Hepatocyte (in vitro differentiated cells): ENCODE data around the gene TMEM143. TPM values are rescaled to one million over a fixed set of nuclear protein-coding genes. Genes with fewer than 3 reads are reported as not detected.

ENCODE experiments used
- DNase-seq: peaks from one replicate; pipeline ENCODE4 v3.0.0-alpha.2; 2016; ENCODE audit warnings: low spot score
- H2AFZ ChIP-seq: fragments of 200-600 bp; sonication (generic); 2 replicates; pipeline ENCODE4 v1.6.0; 2016; ENCODE audit warnings: antibody characterized with exemption, mild to moderate bottlenecking
- H3K27ac ChIP-seq: fragments of 200-600 bp; sonication (generic); 2 replicates; pipeline ENCODE4 v1.5.1; 2016; ENCODE audit warnings: mild to moderate bottlenecking
- H3K27me3 ChIP-seq: fragments of 200-600 bp; sonication (generic); 2 replicates; pipeline ENCODE4 v1.6.1; 2016
- H3K36me3 ChIP-seq: fragments of 200-600 bp; sonication (generic); replicated peaks from 2 replicates; pipeline ENCODE4 v1.5.1; 2016; ENCODE audit warnings: low read depth; ENCODE audit not compliant: insufficient read depth
- H3K4me1 ChIP-seq: fragments of 200-600 bp; sonication (generic); 2 replicates; pipeline ENCODE4 v1.5.1; 2016; ENCODE audit warnings: mild to moderate bottlenecking, moderate library complexity; ENCODE audit not compliant: insufficient read depth
- H3K4me2 ChIP-seq: fragments of 200-600 bp; sonication (generic); 2 replicates; pipeline ENCODE4 v1.6.0; 2016
- H3K4me3 ChIP-seq: fragments of 200-600 bp; sonication (generic); 2 replicates; pipeline ENCODE4 v1.5.1; 2016; ENCODE audit warnings: mild to moderate bottlenecking
- H3K79me2 ChIP-seq: fragments of 200-600 bp; sonication (generic); 2 replicates; pipeline ENCODE4 v1.6.0; 2017; ENCODE audit warnings: mild to moderate bottlenecking
- H3K9me2 ChIP-seq: fragments of 200-600 bp; sonication (generic); replicated peaks from 2 replicates; pipeline ENCODE4 v1.6.0; 2017; ENCODE audit warnings: mild to moderate bottlenecking; ENCODE audit not compliant: insufficient read depth
- H3K9me3 ChIP-seq: fragments of 200-600 bp; sonication (generic); 2 replicates; pipeline ENCODE4 v1.5.1; 2016; ENCODE audit warnings: low read depth, mild to moderate bottlenecking
- H4K20me1 ChIP-seq: fragments of 200-600 bp; sonication (generic); 2 replicates; pipeline ENCODE4 v1.6.0; 2016; ENCODE audit warnings: mild to moderate bottlenecking; ENCODE audit not compliant: insufficient read depth, poor library complexity, severe bottlenecking
- EZH2 ChIP-seq: fragments of 200-600 bp; sonication (generic); IDR thresholded peaks from 2 replicates; pipeline ENCODE4 v1.6.1; 2016; ENCODE audit warnings: antibody characterized with exemption, mild to moderate bottlenecking, borderline replicate concordance
- EZH2phosphoT487 ChIP-seq: fragments of 200-600 bp; sonication (generic); IDR thresholded peaks from one replicate; pipeline ENCODE4 v1.6.1; 2018; ENCODE audit warnings: antibody characterized with exemption, mild to moderate bottlenecking, low read depth, moderate library complexity; ENCODE audit not compliant: unreplicated experiment, severe bottlenecking
- WGBS: methylation state at CpG from one replicate; pipeline ENCODE4 v1.1.6; 2016; ENCODE audit warnings: low lambda C conversion rate; ENCODE audit errors: missing lambda C conversion rate; 5-methylcytosine and 5-hydroxymethylcytosine counted together
- polyA plus RNA-seq: library from polyadenylated mRNA; unstranded; fragments of >200 nt; fragmentation: Nextera tagmentation; extraction: Ambion mirVana; gene quantifications from 2 replicates; pipeline ENCODE4 v1.2.1, GENCODE V29; 2016
- total RNA-seq: library from RNA; depleted of rRNA; stranded (reverse); fragments of >200 nt; gene quantifications from 2 replicates; pipeline ENCODE4 v1.2.3, GENCODE V29; 2014
- TF ChIP-seq, protein P1 (sequence below): fragments of 200-600 bp; sonication (generic); IDR thresholded peaks from 2 replicates; pipeline ENCODE4 v1.5.1; 2016; ENCODE audit warnings: antibody characterized with exemption, mild to moderate bottlenecking; ENCODE audit not compliant: poor library complexity

The TMEM143 gene
- total and polyA plus RNA-seq, 2 experiments from 2014 or later = 5.9 to 11.2 TPM

DNA sequence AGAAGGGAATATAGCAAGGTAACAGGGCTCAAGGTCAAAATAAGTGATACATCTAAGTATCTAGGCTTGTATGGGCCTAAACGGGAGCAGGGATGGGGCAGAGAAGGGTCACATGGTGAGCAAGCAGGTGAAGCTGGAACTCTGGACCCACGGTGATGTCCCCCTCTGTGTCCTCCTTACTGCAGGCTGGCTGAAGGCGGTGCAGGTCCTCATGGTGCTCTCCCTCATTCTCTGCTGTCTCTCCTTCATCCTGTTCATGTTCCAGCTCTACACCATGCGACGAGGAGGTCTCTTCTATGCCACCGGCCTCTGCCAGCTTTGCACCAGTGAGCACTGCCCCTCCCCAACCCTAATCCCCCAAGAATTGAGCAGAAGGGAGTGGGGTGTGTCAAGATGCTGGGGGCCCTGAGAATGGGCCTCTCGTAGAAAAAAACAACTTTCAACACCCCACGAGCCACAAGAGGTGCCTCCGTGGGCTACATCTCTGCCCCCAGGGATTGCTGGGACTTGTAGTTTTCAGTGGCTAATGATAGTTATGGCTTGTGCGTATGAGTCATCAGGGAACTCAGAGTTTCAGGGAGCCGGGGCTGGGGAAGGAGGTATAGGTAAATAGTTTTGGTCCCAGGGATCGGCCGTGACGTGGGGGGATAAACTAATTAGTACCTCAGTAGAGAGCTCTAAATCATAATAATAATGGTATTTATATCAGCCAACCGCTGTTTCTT is 34.4 kb downstream of the TMEM143 start:
- Histone ChIP-seq H3K9me2 (no peaks in the 10 kb centered on the region), H3K4me1 (peaks cover 17% of the 10 kb centered on the region), H2AFZ (no peak overlapping the region), H3K27ac (peak overlapping the region; percentile 54), H3K27me3 (no peaks in the 10 kb centered on the region), H3K4me3 (no peak overlapping the region), H4K20me1 (no peaks in the 10 kb centered on the region), H3K79me2 (peaks cover 15% of the 10 kb centered on the region), H3K9me3 (no peaks in the 10 kb centered on the region), H3K36me3 (no peaks in the 10 kb centered on the region), H3K4me2 (peak overlapping the region; percentile 83)
- WGBS = 64% methylated on average over 15 of the region's 15 CpGs
- peak; percentile 73 for DNase-seq
- TF ChIP-seq EZH2phosphoT487 = no peak
- no peak for TF ChIP-seq EZH2
- TF ChIP-seq, protein P1, sequence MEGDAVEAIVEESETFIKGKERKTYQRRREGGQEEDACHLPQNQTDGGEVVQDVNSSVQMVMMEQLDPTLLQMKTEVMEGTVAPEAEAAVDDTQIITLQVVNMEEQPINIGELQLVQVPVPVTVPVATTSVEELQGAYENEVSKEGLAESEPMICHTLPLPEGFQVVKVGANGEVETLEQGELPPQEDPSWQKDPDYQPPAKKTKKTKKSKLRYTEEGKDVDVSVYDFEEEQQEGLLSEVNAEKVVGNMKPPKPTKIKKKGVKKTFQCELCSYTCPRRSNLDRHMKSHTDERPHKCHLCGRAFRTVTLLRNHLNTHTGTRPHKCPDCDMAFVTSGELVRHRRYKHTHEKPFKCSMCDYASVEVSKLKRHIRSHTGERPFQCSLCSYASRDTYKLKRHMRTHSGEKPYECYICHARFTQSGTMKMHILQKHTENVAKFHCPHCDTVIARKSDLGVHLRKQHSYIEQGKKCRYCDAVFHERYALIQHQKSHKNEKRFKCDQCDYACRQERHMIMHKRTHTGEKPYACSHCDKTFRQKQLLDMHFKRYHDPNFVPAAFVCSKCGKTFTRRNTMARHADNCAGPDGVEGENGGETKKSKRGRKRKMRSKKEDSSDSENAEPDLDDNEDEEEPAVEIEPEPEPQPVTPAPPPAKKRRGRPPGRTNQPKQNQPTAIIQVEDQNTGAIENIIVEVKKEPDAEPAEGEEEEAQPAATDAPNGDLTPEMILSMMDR = no peak

DNA sequence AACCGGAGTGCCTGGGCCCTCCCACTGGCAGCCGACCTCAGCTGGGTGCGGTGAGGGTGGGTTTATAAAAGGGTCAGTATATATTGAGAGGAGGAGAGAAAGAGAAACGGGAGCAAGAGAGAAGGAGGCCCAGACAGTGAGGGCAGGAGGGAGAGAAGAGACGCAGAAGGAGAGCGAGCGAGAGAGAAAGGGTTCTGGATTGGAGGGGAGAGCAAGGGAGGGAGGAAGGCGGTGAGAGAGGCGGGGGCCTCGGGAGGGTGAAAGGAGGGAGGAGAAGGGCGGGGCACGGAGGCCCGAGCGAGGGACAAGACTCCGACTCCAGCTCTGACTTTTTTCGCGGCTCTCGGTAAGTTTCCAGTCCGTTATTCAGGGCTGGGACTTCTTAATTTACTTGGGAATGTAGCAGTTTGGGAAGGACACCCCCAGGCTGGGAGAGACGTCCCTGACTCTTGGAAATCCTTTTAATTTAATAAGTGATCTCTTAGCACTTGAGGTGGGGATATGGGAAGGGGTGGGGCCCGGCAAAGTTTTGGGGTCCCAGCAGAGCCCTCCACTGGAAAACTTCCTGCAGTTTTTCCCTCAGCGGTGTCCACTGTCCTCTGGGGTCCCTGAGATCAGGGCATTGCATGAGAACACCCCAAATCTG is 38.4 kb downstream of the TMEM143 start, which contains the start of gene EMP3:
Gene EMP3 (plus strand): TSS at position 288 of the 646 bp plus-strand sequence. CDS start 1,293 bp downstream, outside the sequence.
- Histone ChIP-seq H3K9me3 (no peaks in the 10 kb centered on the region), H3K27ac (peak within 1 kb of the TSS; percentile 96), H4K20me1 (no peaks in the 10 kb centered on the region), H3K4me1 (peaks cover 26% of the 10 kb centered on the region), H2AFZ (peak within 1 kb of the TSS; percentile 41), H3K36me3 (no peaks in the 10 kb centered on the region), H3K9me2 (no peaks in the 10 kb centered on the region), H3K27me3 (no peaks in the 10 kb centered on the region), H3K79me2 (peaks cover 20% of the 10 kb centered on the region), H3K4me2 (peak within 1 kb of the TSS; percentile 78), H3K4me3 (peak within 1 kb of the TSS; percentile 32)
- TF ChIP-seq, protein P1 = no peak
- TF ChIP-seq EZH2phosphoT487 (no peak), EZH2 (no peak)
- WGBS = 7% methylated on average over 14 of the region's 22 CpGs
- peak; percentile 94 for DNase-seq

DNA sequence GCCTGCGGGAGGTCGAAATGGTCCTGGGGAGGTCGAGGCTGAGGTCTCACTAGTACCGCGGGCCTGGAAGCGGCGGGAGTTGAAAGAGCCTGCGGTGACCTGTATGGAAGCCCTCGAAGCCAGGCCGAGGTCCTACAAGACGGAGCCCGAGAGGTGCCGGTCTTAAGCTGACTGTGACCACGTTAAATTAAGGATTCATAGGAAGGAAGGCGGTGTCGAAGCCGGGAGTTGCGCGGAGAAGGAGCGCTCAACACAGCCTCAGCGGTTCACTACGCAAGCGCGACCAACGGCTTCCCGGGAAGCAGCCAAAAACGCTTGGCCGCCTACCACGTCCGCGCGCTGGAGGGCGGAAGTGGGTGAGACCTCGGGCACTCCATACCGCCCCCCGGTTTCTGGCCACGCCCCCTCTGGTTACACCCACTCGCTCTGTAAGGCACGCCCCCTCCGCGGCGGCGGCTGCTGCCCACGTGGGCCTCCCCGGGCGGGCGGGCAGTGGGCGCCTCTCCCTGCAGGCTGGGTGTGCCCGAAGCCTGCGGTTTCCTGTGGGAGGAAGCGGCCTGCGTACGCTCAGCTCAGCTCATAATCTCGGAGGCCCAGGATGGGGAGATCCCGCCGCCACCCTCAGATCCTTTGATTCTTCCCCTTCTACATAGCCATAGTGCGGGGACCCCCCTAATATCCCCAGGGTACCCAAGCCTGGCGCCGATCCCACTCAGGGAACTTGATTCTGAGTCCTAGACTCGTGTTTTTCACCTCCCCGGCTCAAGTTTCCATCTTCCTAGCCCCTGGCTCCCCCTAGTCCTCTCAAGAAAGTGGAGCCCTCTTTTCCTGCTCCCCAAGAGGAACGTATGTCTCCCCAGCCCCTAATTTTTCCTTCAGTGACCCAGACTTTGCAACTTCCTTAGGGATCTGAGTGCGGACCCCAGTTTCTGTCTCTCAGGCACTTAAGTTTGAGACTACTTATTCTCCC is 41.8 kb downstream of the TMEM143 start:
- TF ChIP-seq, protein P1 = no peak
- TF ChIP-seq EZH2phosphoT487 (no peak), EZH2 (no peak)
- H3K27ac ChIP-seq = peak overlapping the region; percentile 98
- H2AFZ ChIP-seq = peak overlapping the region; percentile 41
- H3K4me2 ChIP-seq = peak overlapping the region; percentile 82
- H3K9me3 ChIP-seq = no peaks in the 10 kb centered on the region
- peaks cover 13% of the 10 kb centered on the region for H3K79me2 ChIP-seq
- no peaks in the 10 kb centered on the region for H3K36me3 ChIP-seq
- peak overlapping the region; percentile 12 for H3K4me3 ChIP-seq
- H3K9me2 ChIP-seq = no peaks in the 10 kb centered on the region
- H3K4me1 ChIP-seq = peaks cover 26% of the 10 kb centered on the region
- H4K20me1 ChIP-seq = no peaks in the 10 kb centered on the region
- DNase-seq = peak; percentile 100
- no peaks in the 10 kb centered on the region for H3K27me3 ChIP-seq
- 4% methylated on average over 45 of the region's 63 CpGs for WGBS
